Ovary (tissue), 9 donors: ENCODE measurements around the gene TNFRSF11A. TPM values are rescaled to one million over a fixed set of nuclear protein-coding genes. Genes with fewer than 3 reads are reported as not detected.
A peak's percentile ranks its signal among the peaks of the same experiment; 100 is the strongest.

ENCODE experiments used
- DNase-seq, 5 donors: peaks; one replicate each; pipeline ENCODE4 v3.0.0-alpha.2; 2019 to 2020
- H3K27ac ChIP-seq, 2 donors: fragments of 200-600 bp; one replicate each; pipeline versions ENCODE4 v1.5.1 to v1.8.0; 2019 to 2022
- H3K27me3 ChIP-seq: fragments of 200-600 bp; one replicate; pipeline ENCODE4 v1.8.0; 2022
- H3K36me3 ChIP-seq: fragments of 200-600 bp; sonication (generic); one replicate; pipeline ENCODE4 v1.5.1; 2019
- H3K4me1 ChIP-seq: one replicate; pipeline ENCODE4 v1.8.1; 2013; ENCODE audit warnings: mild to moderate bottlenecking, moderate library complexity; ENCODE audit not compliant: insufficient read depth
- H3K4me3 ChIP-seq: fragments of 200-600 bp; sonication (generic); one replicate; pipeline ENCODE4 v1.5.1; 2017
- H3K9me3 ChIP-seq, 2 donors: fragments of 200-600 bp in 1 of 2; sonication (generic) in 1 of 2; one replicate each; pipeline versions ENCODE4 v1.5.1 to v1.8.1; 2013 to 2019; ENCODE audit warnings: mild to moderate bottlenecking in 1 of 2, moderate library complexity in 1 of 2
- CTCF ChIP-seq, 3 donors: fragments of 450-650 bp in 2 of 3; fragments of 200-600 bp in 1 of 3; IDR thresholded peaks; one replicate each; pipeline versions ENCODE4 v1.5.1 to v1.8.0; 2016 to 2022; ENCODE audit warnings: antibody characterized with exemption in 3 of 3, mild to moderate bottlenecking in 1 of 3
- EP300 ChIP-seq: sonication (generic); formaldehyde crosslinking; IDR thresholded peaks from one replicate; pipeline ENCODE4 v1.6.1; 2017; ENCODE audit warnings: antibody characterized with exemption
- POLR2A ChIP-seq: fragments of 450-650 bp; IDR thresholded peaks from one replicate; pipeline ENCODE4 v1.6.1; 2017; ENCODE audit warnings: antibody characterized with exemption, mild to moderate bottlenecking, moderate library complexity
- WGBS, 3 donors: extraction: QIAGEN DNeasy Blood & Tissue Kit in 1 of 3; methylation state at CpG; one replicate each; pipeline versions ENCODE4 v1.1.5 to v1.1.7; 2013 to 2017; 5-methylcytosine and 5-hydroxymethylcytosine counted together
- intact Hi-C, 4 donors: fragments of 100-400 bp; cut with DNase I; formaldehyde crosslinking; loops; one replicate each; pipeline versions ENCODE4 v1.11.0 to v1.15.1; 2022 to 2023
- polyA plus RNA-seq, 2 donors: library from polyadenylated mRNA; stranded (reverse); fragments of 200-250 nt in 1 of 2; fragments of 350-450 nt in 1 of 2; fragmentation: Illumina TruSeq in 1 of 2; extraction: RNeasy Lipid Tissue Mini Kit (QIAGEN cat#74804) in 1 of 2; gene quantifications; one replicate each; pipeline ENCODE4 v1.2.3, GENCODE V29; 2013 to 2014
- total RNA-seq, 7 donors: library from RNA; depleted of rRNA in 2 of 7; stranded (reverse); fragments of >200 nt in 2 of 7; fragmentation: NEBNext Ultra II Directional in 3 of 7; extraction: Animal tissue kit (Norgen Biotek cat#: 25700) in 3 of 7; gene quantifications; one replicate each; pipeline versions ENCODE4 v1.1.0 to v1.2.4, GENCODE V29; 2016 to 2023
- donor health status: DM: no; HTN: no; CAD: no; lungs with moderate emphysema.
- donor health status: DM: no; HTN: no; CAD: no.
- donor health status: Bipolar disorder and iron deficiency.
- donor health status: DM: yes; HTN: yes; CAD: no.
- donor health status: DM: no; HTN: no; CAD: no.
- donor health status: DM: yes; HTN: yes; CAD: no.

The TNFRSF11A gene
- total and polyA plus RNA-seq, 9 donors, result 0.70 to 9.2 (median 1.8) TPM

GRCh38 chr18:62435435-62436031, 110.4 kb downstream of the TNFRSF11A start:
- Histone ChIP-seq H3K36me3 (no peaks in the 10 kb centered on the region), H3K4me3 (no peak overlapping the region), H3K27me3 (no peaks in the 10 kb centered on the region), H3K9me3 (no peaks in the 10 kb centered on the region), H3K27ac (no peak overlapping the region), H3K4me1 (peaks cover 4% of the 10 kb centered on the region)
- 62 to 68% (median 64%) methylated on average over 11 of the region's 11 CpGs for WGBS, 3 donors
- TF ChIP-seq CTCF (IDR thresholded peaks at IDR 0.05) (no peak), EP300 (no peak), POLR2A (no peak)
- intact Hi-C loops, result loop anchor here in 1 of 4 donors (5.0 kb wide), 1 partner anchor 87 kb away; the partner anchor contains the start of gene ZCCHC2
- no peak for DNase-seq

- 65 to 76% (median 71%) methylated on average over 7 of the region's 7 CpGs for WGBS, 3 donors
- H3K9me3 ChIP-seq, result no peaks in the 10 kb centered on the region
- TF ChIP-seq POLR2A, result no peak
- no peak for TF ChIP-seq CTCF (IDR thresholded peaks at IDR 0.05)
- TF ChIP-seq EP300, result no peak
- H3K27ac ChIP-seq, result no peak overlapping the region
- no peaks in the 10 kb centered on the region for H3K27me3 ChIP-seq
- intact Hi-C loops, result loop anchor here in 1 of 4 donors (5.0 kb wide), 1 partner anchor 86 kb away; the partner anchor contains the start of gene ZCCHC2
- H3K4me3 ChIP-seq, result no peak overlapping the region
- no peak for DNase-seq
- peaks cover 4% of the 10 kb centered on the region for H3K4me1 ChIP-seq
- no peaks in the 10 kb centered on the region for H3K36me3 ChIP-seq
Measured at GRCh38 chr18:62436636-62437234, 111.6 kb downstream of the TNFRSF11A start.

- Histone ChIP-seq H3K9me3 (no peaks in the 10 kb centered on the region), H3K27me3 (no peaks in the 10 kb centered on the region), H3K4me3 (no peak overlapping the region), H3K36me3 (no peaks in the 10 kb centered on the region), H3K4me1 (peaks cover 4% of the 10 kb centered on the region), H3K27ac (peak overlapping the region in 1 of 2 donors; percentile 20)
- peak; percentile 42 to 86 (median 69) for DNase-seq
- WGBS, 3 donors, result 8 to 13% (median 12%) methylated on average over 11 of the region's 11 CpGs
- TF ChIP-seq POLR2A (no peak), CTCF (IDR thresholded peaks at IDR 0.05) (no peak), EP300 (no peak)
- intact Hi-C loops, result loop anchor here in 1 of 4 donors (5.0 kb wide), 1 partner anchor 85 kb away; the partner anchor contains the start of gene ZCCHC2
Measured at GRCh38 chr18:62437235-62438017, 112.3 kb downstream of the TNFRSF11A start.

- no peaks in the 10 kb centered on the region for H3K27me3 ChIP-seq
- H3K27ac ChIP-seq, result no peak overlapping the region
- no peak overlapping the region for H3K4me3 ChIP-seq
- TF ChIP-seq POLR2A, result no peak
- no peak for TF ChIP-seq CTCF (IDR thresholded peaks at IDR 0.05)
- TF ChIP-seq EP300, result no peak
- intact Hi-C loops, result loop anchor here in 1 of 4 donors (5.0 kb wide), 1 partner anchor 84 kb away; the partner anchor contains the start of gene ZCCHC2
- DNase-seq, result no peak
- peaks cover 4% of the 10 kb centered on the region for H3K4me1 ChIP-seq
- 21 to 28% (median 25%) methylated on average over 10 of the region's 10 CpGs for WGBS, 3 donors
- no peaks in the 10 kb centered on the region for H3K9me3 ChIP-seq
- H3K36me3 ChIP-seq, result no peaks in the 10 kb centered on the region
Measured at GRCh38 chr18:62438018-62438329, 112.9 kb downstream of the TNFRSF11A start.
